K562 (cell line): ENCODE data around the gene DCAF6. TPM values are rescaled to one million over a fixed set of nuclear protein-coding genes. Genes with fewer than 3 reads are reported as not detected.
A peak's percentile ranks its signal among the peaks of the same experiment; 100 is the strongest.

ENCODE experiments used
- ATAC-seq: fragments of 200-7000 bp; cut with Tn5 transposase; 3 replicates; pipeline ENCODE4 v1.9.1; 2020; ENCODE audit warnings: moderate library complexity
- BruUV-seq: library from RNA; stranded (reverse); fragments of 400-500 nt; replicated peaks from 2 replicates; lab custom pipeline; 2021; lab: Mats Ljungman, UMichigan
- CTCF ChIA-PET: fragments of 300-600 bp; formaldehyde crosslinking; extraction: SDS; loops from one replicate; lab custom pipeline; 2021; ENCODE audit warnings: low intra/inter-chr PET ratio; lab: Yijun Ruan, JAX
- POLR2A ChIA-PET: fragments of 300-600, 350-650 bp; sonication (Branson Sonifier 250); formaldehyde crosslinking; extraction: SDS; loops from one replicate; lab custom pipeline; 2021; ENCODE audit warnings: antibody characterized with exemption, inconsistent platforms; lab: Yijun Ruan, JAX
- DNase-seq, 4 experiments: peaks; one replicate each; pipeline versions ENCODE4 v3.0.0 to v3.0.0-alpha.2; 2011 to 2018; ENCODE audit warnings: low spot score in 3 of 4, mixed read lengths in 3 of 4; ENCODE audit errors: extremely low read depth in 1 of 4
- FAIRE-seq: peaks from 2 replicates; lab custom pipeline; 2011; peaks lifted over from hg19 to GRCh38; lab: Jason Lieb, UNC
- H2AFZ ChIP-seq: 2 replicates; pipeline ENCODE4 v1.6.0; 2011; ENCODE audit warnings: low read depth, low read length, control low read depth, inconsistent platforms
- H3K27ac ChIP-seq: fragments of 200-600 bp; 3 replicates; pipeline ENCODE4 v1.8.0; 2011; ENCODE audit warnings: low read depth, mild to moderate bottlenecking, control low read depth, inconsistent platforms, low read length, moderate library complexity, mixed read lengths; ENCODE audit errors: extremely low read depth
- H3K27me3 ChIP-seq, 2 experiments: fragments of 300-600 bp in 1 of 2; 2 replicates in 1 of 2; 3 replicates in 1 of 2; pipeline versions ENCODE4 v1.6.0 to v1.8.0; 2011; ENCODE audit warnings: inconsistent platforms in 2 of 2, low read length in 2 of 2, mild to moderate bottlenecking in 1 of 2, mixed read lengths in 1 of 2, moderate library complexity in 1 of 2; ENCODE audit not compliant: control insufficient read depth in 2 of 2, insufficient read depth in 2 of 2
- H3K36me3 ChIP-seq: fragments of 300-600 bp; 3 replicates; pipeline ENCODE4 v1.8.0; 2011; ENCODE audit warnings: mild to moderate bottlenecking, low read length, inconsistent platforms; ENCODE audit not compliant: control insufficient read depth, insufficient read depth
- H3K4me1 ChIP-seq, 2 experiments: fragments of 200-600 bp in 1 of 2; replicated peaks in 1 of 2; 2 replicates in 1 of 2; 3 replicates in 1 of 2; pipeline versions ENCODE4 v1.5.1 to v1.8.0; 2011; ENCODE audit warnings: inconsistent platforms in 2 of 2, low read length in 2 of 2, mild to moderate bottlenecking in 1 of 2, mixed read lengths in 1 of 2, moderate library complexity in 1 of 2; ENCODE audit not compliant: control insufficient read depth in 2 of 2, insufficient read depth in 2 of 2
- H3K4me2 ChIP-seq: 2 replicates; pipeline ENCODE4 v1.6.1; 2011; ENCODE audit warnings: low read length, control low read depth, inconsistent platforms, mixed read lengths; ENCODE audit not compliant: insufficient read depth
- H3K4me3 ChIP-seq: fragments of 200-600 bp; sonication (generic), shearing (Covaris generic); 2 replicates; pipeline ENCODE4 v1.5.1; 2016; ENCODE audit warnings: control low read depth, inconsistent platforms
- H3K79me2 ChIP-seq: fragments of 200-600 bp; 3 replicates; pipeline ENCODE4 v1.8.0; 2011; ENCODE audit warnings: low read length, inconsistent platforms; ENCODE audit not compliant: control insufficient read depth, insufficient read depth
- H3K9ac ChIP-seq, 2 experiments: 2 replicates each; pipeline versions ENCODE4 v1.6.0 to v1.6.1; 2011; ENCODE audit warnings: low read depth in 2 of 2, low read length in 2 of 2, control low read depth in 1 of 2, inconsistent platforms in 1 of 2, mild to moderate bottlenecking in 1 of 2, mixed read lengths in 1 of 2; ENCODE audit not compliant: insufficient read depth in 1 of 2
- H3K9me1 ChIP-seq: one replicate; pipeline ENCODE4 v1.6.0; 2011; ENCODE audit warnings: inconsistent platforms, mild to moderate bottlenecking, low read length, moderate library complexity; ENCODE audit not compliant: control insufficient read depth, insufficient read depth
- H3K9me3 ChIP-seq: replicated peaks from 2 replicates; pipeline ENCODE4 v1.5.1; 2011; ENCODE audit warnings: low read depth, low read length, inconsistent platforms; ENCODE audit not compliant: control insufficient read depth, insufficient read depth
- H4K20me1 ChIP-seq: replicated peaks from 2 replicates; pipeline ENCODE4 v1.6.1; 2011; ENCODE audit warnings: low read length, inconsistent platforms, mixed read lengths; ENCODE audit not compliant: control insufficient read depth, insufficient read depth
- FOXM1 ChIP-seq, 2 experiments: fragments of 450-650 bp in 1 of 2; sonication (generic) in 1 of 2; formaldehyde crosslinking in 1 of 2; IDR thresholded peaks; 2 replicates each; pipeline versions ENCODE4 v1.6.1 to v1.9.0; 2017 to 2022; ENCODE audit warnings: low read depth in 2 of 2, mild to moderate bottlenecking in 2 of 2, missing genetic modification reagents in 1 of 2, moderate library complexity in 1 of 2
- MIER1 ChIP-seq: fragments of 450-650 bp; IDR thresholded peaks from 2 replicates; pipeline ENCODE4 v1.6.1; 2016; ENCODE audit warnings: antibody characterized with exemption, mild to moderate bottlenecking, low read depth
- SP2 ChIP-seq: IDR thresholded peaks from 2 replicates; pipeline ENCODE4 v1.6.1; 2011; ENCODE audit warnings: mild to moderate bottlenecking, low read depth, low read length, moderate library complexity; ENCODE audit not compliant: poor library complexity, severe bottlenecking; ENCODE audit errors: extremely low read depth
- ZNF316 ChIP-seq: fragments of 450-650 bp; IDR thresholded peaks from 2 replicates; pipeline ENCODE4 v1.6.1; 2016
- WGBS: fragments of 100-300 bp; shearing (Covaris generic); methylation state at CpG from one replicate; pipeline ENCODE4 v1.1.6; 2016; ENCODE audit warnings: low coverage, mixed read lengths; ENCODE audit not compliant: insufficient coverage; ENCODE audit errors: missing lambda C conversion rate; 5-methylcytosine and 5-hydroxymethylcytosine counted together
- in situ Hi-C: fragments of 300-500 bp; cut with MboI; formaldehyde crosslinking; loops from 4 replicates; pipeline ENCODE4 v1.15.0; 2018; ENCODE audit warnings: inconsistent platforms, mixed read lengths
- intact Hi-C: fragments of 100-400 bp; cut with micrococcal nuclease; formaldehyde crosslinking; loops from 2 replicates; pipeline ENCODE4 v1.14.2; 2022
- polyA plus RNA-seq, 8 experiments: library from polyadenylated mRNA; depleted of rRNA in 4 of 8; stranded (reverse) in 5 of 8; unstranded in 3 of 8; fragments of >200 nt; fragmentation: Nextera tagmentation in 2 of 8; fragmentation: Illumina TruSeq in 1 of 8; extraction: Ambion mirVana in 2 of 8; extraction: Trizol in 1 of 8; gene quantifications; 2 replicates each; pipeline versions ENCODE4 v1.2.1 to v1.2.3, GENCODE V29; 2011 to 2014; ENCODE audit warnings: inconsistent platforms in 1 of 8, missing spikeins in 1 of 8
- total RNA-seq, 7 experiments: library from RNA; depleted of rRNA in 6 of 7; stranded (reverse); fragments of >200 nt in 6 of 7; fragmentation: Illumina TruSeq in 2 of 7; extraction: Trizol in 2 of 7; gene quantifications; 2 replicates each; pipeline versions ENCODE4 v1.2.1 to v1.2.3, GENCODE V29; 2011 to 2021; ENCODE audit warnings: low replicate concordance in 1 of 7
- TF ChIP-seq, protein P1 (sequence below): IDR thresholded peaks from 2 replicates; pipeline ENCODE4 v1.6.1; 2011; ENCODE audit not compliant: insufficient read length; ENCODE audit errors: extremely low read depth
- TF ChIP-seq, protein P2 (sequence below): sonication (generic); formaldehyde crosslinking; IDR thresholded peaks from 2 replicates; pipeline ENCODE4 v1.4.0; 2020; ENCODE audit warnings: mild to moderate bottlenecking, missing genetic modification reagents
- TF ChIP-seq, protein P3 (sequence below): sonication (generic); formaldehyde crosslinking; IDR thresholded peaks from 2 replicates; pipeline ENCODE4 v1.8.0; 2022; ENCODE audit warnings: mild to moderate bottlenecking, missing genetic modification reagents

DCAF6 gene
- total and polyA plus RNA-seq, 9 of the 15 experiments (the other 6 are each of a cell fraction or from before 2014, with no cell fraction given): 19.1 to 102 (median 46.3) TPM

DNA sequence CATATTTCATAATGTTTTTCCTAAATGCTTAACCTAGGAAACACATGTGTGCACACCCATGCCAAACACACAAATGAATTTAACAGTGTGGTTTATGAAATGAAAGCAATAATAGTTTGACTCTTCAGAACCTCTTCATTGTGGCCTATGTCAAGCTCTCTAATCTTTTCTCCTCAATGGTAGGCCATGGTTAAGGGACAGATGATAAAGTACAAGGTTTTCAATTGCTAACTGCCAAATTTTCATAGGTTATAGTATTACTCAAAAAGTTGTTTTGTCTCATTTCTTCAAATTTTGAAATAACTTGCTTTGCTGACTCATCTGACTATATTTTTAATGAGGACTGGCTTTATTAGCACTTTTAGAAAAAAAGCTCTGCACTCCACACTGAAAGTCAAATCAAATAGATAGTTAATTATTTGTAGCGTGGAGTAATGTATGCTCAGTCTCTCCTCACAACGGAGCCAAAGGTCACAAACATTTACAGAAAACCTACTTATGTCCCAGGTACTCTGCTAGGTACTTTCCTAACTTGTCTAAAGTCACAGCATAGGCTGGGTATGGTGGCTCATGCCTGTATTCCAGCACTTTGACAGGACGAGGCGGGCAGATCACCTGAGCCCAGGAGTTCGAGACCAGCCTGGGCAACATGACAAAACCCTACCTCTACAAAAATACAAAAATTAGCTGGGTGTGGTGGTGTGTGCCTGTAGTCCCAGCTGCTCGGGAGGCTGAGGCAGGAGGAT lies 19.5 kb upstream of the DCAF6 start:
- no peaks in the 10 kb centered on the region for H4K20me1 ChIP-seq
- intact Hi-C loops (no loop called here), in situ Hi-C loops (no loop called here)
- peaks cover 48% of the 10 kb centered on the region for H3K36me3 ChIP-seq
- BruUV-seq: no TSS peak
- H3K27ac ChIP-seq: no peak overlapping the region; the same call in 2 of the 3 replicates
- ChIA-PET CTCF (no interaction called here), POLR2A (interaction anchor here (0.5 to 1.9 kb wide), 7 partner anchors 11 to 254 kb away, joined by 3 to 7 read pairs (median 4); no protein-coding TSS in a partner anchor)
- no peaks in the 10 kb centered on the region for H3K27me3 ChIP-seq
- no peaks in the 10 kb centered on the region for H3K9me1 ChIP-seq
- no peak overlapping the region for H3K4me3 ChIP-seq
- no peaks in the 10 kb centered on the region for H3K9me3 ChIP-seq
- no peak overlapping the region for H3K9ac ChIP-seq
- TF ChIP-seq ZNF316 (peak; percentile 30; the same call in 1 of the 2 replicates), MIER1 (no peak), SP2 (no peak)
- H3K79me2 ChIP-seq: peaks cover 34% of the 10 kb centered on the region
- H3K4me1 ChIP-seq: peaks cover 4 to 13% of the 10 kb centered on the region in 2 experiments; a peak in 3 of 5 replicates
- 95% methylated on average over 6 of the region's 6 CpGs for WGBS
- ATAC-seq (no peak), FAIRE-seq (no peak), DNase-seq (no peak)
- H2AFZ ChIP-seq: no peak overlapping the region
- no peak overlapping the region for H3K4me2 ChIP-seq

DNA sequence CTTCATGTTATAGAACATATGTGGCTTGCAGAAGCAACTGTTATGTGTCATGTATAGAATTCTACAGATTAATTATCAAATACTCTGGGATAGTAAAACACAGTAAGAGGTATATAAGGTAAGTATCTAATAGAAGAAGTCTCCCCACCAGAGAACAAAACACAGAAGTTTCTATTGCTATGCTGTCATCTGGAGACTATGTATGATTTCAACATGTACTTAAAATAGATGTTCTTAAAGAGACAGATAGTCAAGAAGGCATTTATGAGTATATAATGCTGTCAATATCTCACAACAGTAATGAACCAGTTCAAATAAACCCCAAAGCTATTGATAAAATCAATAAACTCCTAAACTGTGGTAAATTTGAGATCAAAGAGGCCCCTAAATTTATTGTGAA lies 14.5 kb upstream of the DCAF6 start:
- H3K4me3 ChIP-seq: no peak overlapping the region
- H3K9me3 ChIP-seq: no peaks in the 10 kb centered on the region
- peaks cover 75% of the 10 kb centered on the region for H3K79me2 ChIP-seq
- no peaks in the 10 kb centered on the region for H3K27me3 ChIP-seq
- POLR2A ChIA-PET: interaction anchor here (0.7 to 1.4 kb wide), 4 partner anchors 10 to 79 kb away, joined by 3 to 5 read pairs (median 4); no protein-coding TSS in a partner anchor
- DNase-seq (no peak), ATAC-seq (no peak), FAIRE-seq (no peak)
- H2AFZ ChIP-seq: no peak overlapping the region
- intact Hi-C loops (loop anchor here (5.0 kb wide), 1 partner anchor 200 kb away; the partner anchor contains the start of gene MPZL1), in situ Hi-C loops (no loop called here)
- H3K9ac ChIP-seq: peak overlapping the region in 1 of 2 experiments; percentile 7; a peak in 1 of 4 replicates
- H3K4me1 ChIP-seq: peaks cover 14 to 50% of the 10 kb centered on the region in 2 experiments
- peaks cover 47% of the 10 kb centered on the region for H3K36me3 ChIP-seq
- peak overlapping the region; percentile 76; the same call in 2 of the 3 replicates for H3K27ac ChIP-seq
- BruUV-seq: no TSS peak
- no peaks in the 10 kb centered on the region for H3K9me1 ChIP-seq
- CTCF ChIA-PET: no interaction called here
- H4K20me1 ChIP-seq: no peaks in the 10 kb centered on the region
- no peak overlapping the region for H3K4me2 ChIP-seq
- TF ChIP-seq, protein P1, sequence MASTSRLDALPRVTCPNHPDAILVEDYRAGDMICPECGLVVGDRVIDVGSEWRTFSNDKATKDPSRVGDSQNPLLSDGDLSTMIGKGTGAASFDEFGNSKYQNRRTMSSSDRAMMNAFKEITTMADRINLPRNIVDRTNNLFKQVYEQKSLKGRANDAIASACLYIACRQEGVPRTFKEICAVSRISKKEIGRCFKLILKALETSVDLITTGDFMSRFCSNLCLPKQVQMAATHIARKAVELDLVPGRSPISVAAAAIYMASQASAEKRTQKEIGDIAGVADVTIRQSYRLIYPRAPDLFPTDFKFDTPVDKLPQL: no peak
- TF ChIP-seq FOXM1 (IDR thresholded peaks at IDR 0.05; ENCODE audit: low read depth) (no peak), FOXM1 (CRISPR knock-in tag; IDR thresholded peaks at IDR 0.05; ENCODE audit: low read depth) (no peak)
- TF ChIP-seq, protein P2, sequence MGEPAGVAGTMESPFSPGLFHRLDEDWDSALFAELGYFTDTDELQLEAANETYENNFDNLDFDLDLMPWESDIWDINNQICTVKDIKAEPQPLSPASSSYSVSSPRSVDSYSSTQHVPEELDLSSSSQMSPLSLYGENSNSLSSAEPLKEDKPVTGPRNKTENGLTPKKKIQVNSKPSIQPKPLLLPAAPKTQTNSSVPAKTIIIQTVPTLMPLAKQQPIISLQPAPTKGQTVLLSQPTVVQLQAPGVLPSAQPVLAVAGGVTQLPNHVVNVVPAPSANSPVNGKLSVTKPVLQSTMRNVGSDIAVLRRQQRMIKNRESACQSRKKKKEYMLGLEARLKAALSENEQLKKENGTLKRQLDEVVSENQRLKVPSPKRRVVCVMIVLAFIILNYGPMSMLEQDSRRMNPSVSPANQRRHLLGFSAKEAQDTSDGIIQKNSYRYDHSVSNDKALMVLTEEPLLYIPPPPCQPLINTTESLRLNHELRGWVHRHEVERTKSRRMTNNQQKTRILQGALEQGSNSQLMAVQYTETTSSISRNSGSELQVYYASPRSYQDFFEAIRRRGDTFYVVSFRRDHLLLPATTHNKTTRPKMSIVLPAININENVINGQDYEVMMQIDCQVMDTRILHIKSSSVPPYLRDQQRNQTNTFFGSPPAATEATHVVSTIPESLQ (CRISPR knock-in tag): no peak
- TF ChIP-seq, protein P3, sequence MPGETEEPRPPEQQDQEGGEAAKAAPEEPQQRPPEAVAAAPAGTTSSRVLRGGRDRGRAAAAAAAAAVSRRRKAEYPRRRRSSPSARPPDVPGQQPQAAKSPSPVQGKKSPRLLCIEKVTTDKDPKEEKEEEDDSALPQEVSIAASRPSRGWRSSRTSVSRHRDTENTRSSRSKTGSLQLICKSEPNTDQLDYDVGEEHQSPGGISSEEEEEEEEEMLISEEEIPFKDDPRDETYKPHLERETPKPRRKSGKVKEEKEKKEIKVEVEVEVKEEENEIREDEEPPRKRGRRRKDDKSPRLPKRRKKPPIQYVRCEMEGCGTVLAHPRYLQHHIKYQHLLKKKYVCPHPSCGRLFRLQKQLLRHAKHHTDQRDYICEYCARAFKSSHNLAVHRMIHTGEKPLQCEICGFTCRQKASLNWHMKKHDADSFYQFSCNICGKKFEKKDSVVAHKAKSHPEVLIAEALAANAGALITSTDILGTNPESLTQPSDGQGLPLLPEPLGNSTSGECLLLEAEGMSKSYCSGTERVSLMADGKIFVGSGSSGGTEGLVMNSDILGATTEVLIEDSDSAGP (CRISPR knock-in tag): peak; percentile 51; the same call in 1 of the 2 replicates
